Spleen (tissue), 11 donors: ENCODE measurements around the gene SRGAP1. TPM values are rescaled to one million over a fixed set of nuclear protein-coding genes. Genes with fewer than 3 reads are reported as not detected.

Source experiments
- DNase-seq: peaks from one replicate; pipeline ENCODE4 v3.0.0-alpha.2; 2020
- H3K27ac ChIP-seq, 8 donors: fragments of 200-600 bp; sonication (generic) in 7 of 8; 1 replicate in 4 of 8; 2 replicates in 4 of 8; pipeline versions ENCODE4 v1.5.0 to v1.8.0; 2016 to 2021; ENCODE audit warnings: inconsistent platforms in 4 of 8, mild to moderate bottlenecking in 4 of 8, moderate library complexity in 1 of 8
- H3K27me3 ChIP-seq, 7 donors: fragments of 200-600 bp; sonication (generic) in 6 of 7; replicated peaks in 1 of 7; 1 replicate in 4 of 7; 2 replicates in 3 of 7; pipeline versions ENCODE4 v1.5.0 to v1.8.0; 2016 to 2021; ENCODE audit warnings: inconsistent platforms in 3 of 7, mild to moderate bottlenecking in 1 of 7
- H3K36me3 ChIP-seq, 6 donors: fragments of 200-600 bp; sonication (generic) in 5 of 6; 1 replicate in 4 of 6; 2 replicates in 2 of 6; pipeline versions ENCODE4 v1.5.0 to v1.8.0; 2016 to 2021; ENCODE audit warnings: inconsistent platforms in 2 of 6
- H3K4me1 ChIP-seq, 6 donors: fragments of 200-600 bp; sonication (generic) in 5 of 6; 1 replicate in 3 of 6; 2 replicates in 3 of 6; pipeline versions ENCODE4 v1.5.0 to v1.8.0; 2016 to 2021; ENCODE audit warnings: inconsistent platforms in 3 of 6
- H3K4me3 ChIP-seq, 8 donors: fragments of 200-600 bp; sonication (generic) in 7 of 8; 1 replicate in 4 of 8; 2 replicates in 4 of 8; pipeline versions ENCODE4 v1.5.0 to v1.8.0; 2016 to 2021; ENCODE audit warnings: inconsistent platforms in 4 of 8, mild to moderate bottlenecking in 4 of 8, moderate library complexity in 2 of 8
- H3K9me3 ChIP-seq, 8 donors: fragments of 200-600 bp; sonication (generic) in 7 of 8; 1 replicate in 4 of 8; 2 replicates in 4 of 8; pipeline versions ENCODE4 v1.5.0 to v1.8.0; 2016 to 2021; ENCODE audit warnings: inconsistent platforms in 4 of 8
- POLR2A ChIP-seq, 3 donors: fragments of 450-650 bp; IDR thresholded peaks; one replicate each; pipeline ENCODE4 v1.5.1; 2017; ENCODE audit warnings: antibody characterized with exemption in 3 of 3, mild to moderate bottlenecking in 1 of 3
- POLR2AphosphoS5 ChIP-seq, 3 donors: sonication (generic); formaldehyde crosslinking; IDR thresholded peaks; one replicate each; pipeline ENCODE4 v1.5.1; 2017; ENCODE audit warnings: antibody characterized with exemption in 3 of 3
- WGBS, 5 donors: extraction: QIAGEN DNeasy Blood & Tissue Kit in 3 of 5; methylation state at CpG; one replicate each; pipeline versions ENCODE4 v1.1.5 to v1.1.7; 2013 to 2018; 5-methylcytosine and 5-hydroxymethylcytosine counted together
- intact Hi-C: fragments of 100-400 bp; cut with DNase I; formaldehyde crosslinking; loops from one replicate; pipeline ENCODE4 v1.15.0; 2023; ENCODE audit warnings: low total_unique reads
- polyA plus RNA-seq, 3 donors: library from polyadenylated mRNA; stranded (reverse); fragments of 200-250 nt; gene quantifications; one replicate each; pipeline ENCODE4 v1.2.1, GENCODE V29; 2013
- total RNA-seq, 7 donors: library from RNA; depleted of rRNA in 3 of 7; stranded (reverse); fragments of >200 nt in 3 of 7; fragmentation: NEBNext Ultra II Directional in 4 of 7; extraction: Animal tissue kit (Norgen Biotek cat#: 25700) in 4 of 7; gene quantifications; one replicate each; pipeline versions ENCODE4 v1.1.0 to v1.2.1, GENCODE V29; 2016 to 2021
- TF ChIP-seq, protein P1 (sequence below), 11 experiments: fragments of 200-600 bp in 7 of 11; fragments of 450-650 bp in 4 of 11; sonication (generic) in 4 of 11; IDR thresholded peaks in 8 of 11; conservative IDR thresholded peaks in 3 of 11; 1 replicate in 7 of 11; 2 replicates in 4 of 11; pipeline versions ENCODE4 v1.4.0 to v1.8.0; 2016 to 2021; ENCODE audit warnings: antibody characterized with exemption in 11 of 11, inconsistent platforms in 4 of 11, mild to moderate bottlenecking in 1 of 11
- donor health status: healthy with polysubstance abuse.
- donor health status: DM: no; HTN: no; CAD: no; lungs with moderate emphysema.
- donor health status: DM: no; HTN: no; CAD: no.
- donor health status: Bipolar disorder and iron deficiency.
- donor health status: healthy.
- donor health status: DM: no; HTN: no; CAD: no.
- donor health status: DM: yes; HTN: yes; CAD: no.

SRGAP1 gene
- total and polyA plus RNA-seq, 10 donors, result 0.37 to 20.1 (median 13.4) TPM

DNA sequence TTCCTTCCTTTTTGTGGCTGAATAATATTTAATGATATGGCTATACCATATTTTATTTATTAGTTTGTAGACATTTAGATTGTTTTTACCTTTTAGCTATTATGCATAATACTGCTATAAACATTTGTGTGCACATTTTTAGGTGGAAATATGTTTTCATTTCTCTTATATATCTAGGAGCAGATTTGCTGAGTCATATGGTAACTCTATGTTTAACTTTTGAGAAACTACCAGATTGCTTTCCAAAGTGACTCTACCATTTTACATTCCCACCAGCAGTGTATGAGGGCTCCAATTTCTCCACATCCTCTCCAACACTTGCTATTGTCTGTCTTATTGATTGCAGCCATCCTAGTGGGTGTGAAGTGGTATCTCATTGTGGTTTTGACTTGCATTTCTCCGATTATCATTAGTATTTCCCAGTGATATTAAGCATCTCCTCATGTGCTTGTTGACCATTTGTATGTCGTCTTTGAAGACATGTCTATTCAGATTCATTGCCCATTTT lies 217.4 kb downstream of the SRGAP1 start:
- DNase-seq, result no peak
- WGBS, 5 donors, result 86 to 96% (median 91%) methylated on average over 2 of the region's 2 CpGs
- Histone ChIP-seq H3K27ac (no peak overlapping the region), H3K4me1 (no peaks in the 10 kb centered on the region), H3K36me3 (peaks cover 0 to 16% (median 0%) of the 10 kb centered on the region in 6 donors), H3K27me3 (no peaks in the 10 kb centered on the region), H3K9me3 (no peaks in the 10 kb centered on the region), H3K4me3 (no peak overlapping the region)
- TF ChIP-seq, protein P1, sequence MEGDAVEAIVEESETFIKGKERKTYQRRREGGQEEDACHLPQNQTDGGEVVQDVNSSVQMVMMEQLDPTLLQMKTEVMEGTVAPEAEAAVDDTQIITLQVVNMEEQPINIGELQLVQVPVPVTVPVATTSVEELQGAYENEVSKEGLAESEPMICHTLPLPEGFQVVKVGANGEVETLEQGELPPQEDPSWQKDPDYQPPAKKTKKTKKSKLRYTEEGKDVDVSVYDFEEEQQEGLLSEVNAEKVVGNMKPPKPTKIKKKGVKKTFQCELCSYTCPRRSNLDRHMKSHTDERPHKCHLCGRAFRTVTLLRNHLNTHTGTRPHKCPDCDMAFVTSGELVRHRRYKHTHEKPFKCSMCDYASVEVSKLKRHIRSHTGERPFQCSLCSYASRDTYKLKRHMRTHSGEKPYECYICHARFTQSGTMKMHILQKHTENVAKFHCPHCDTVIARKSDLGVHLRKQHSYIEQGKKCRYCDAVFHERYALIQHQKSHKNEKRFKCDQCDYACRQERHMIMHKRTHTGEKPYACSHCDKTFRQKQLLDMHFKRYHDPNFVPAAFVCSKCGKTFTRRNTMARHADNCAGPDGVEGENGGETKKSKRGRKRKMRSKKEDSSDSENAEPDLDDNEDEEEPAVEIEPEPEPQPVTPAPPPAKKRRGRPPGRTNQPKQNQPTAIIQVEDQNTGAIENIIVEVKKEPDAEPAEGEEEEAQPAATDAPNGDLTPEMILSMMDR (IDR thresholded peaks at IDR 0.05 in 8 of 11, conservative IDR thresholded peaks at IDR 0.05 in 3 of 11), result no peak
- TF ChIP-seq POLR2A (IDR thresholded peaks at IDR 0.05) (no peak), POLR2AphosphoS5 (IDR thresholded peaks at IDR 0.05) (no peak)
- intact Hi-C loops, result no loop called here

DNA sequence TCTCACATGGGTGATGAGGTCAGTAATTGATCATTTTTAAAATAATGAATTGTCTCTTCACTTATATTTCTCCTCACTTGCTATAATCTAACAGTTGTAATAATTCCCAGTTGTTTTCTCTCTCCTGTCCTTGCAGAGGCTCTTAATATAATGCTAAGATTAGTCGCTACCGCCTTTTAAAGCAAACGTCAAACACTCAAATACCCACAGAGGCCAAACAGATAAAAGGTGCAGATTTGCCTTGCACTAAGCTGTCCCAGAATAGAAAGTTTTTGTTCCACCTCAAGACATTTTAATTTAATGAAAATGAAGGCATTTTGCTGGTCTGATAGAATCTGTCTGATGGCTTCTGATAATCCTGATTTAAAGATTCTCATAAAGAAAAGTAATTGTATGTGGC lies 218.6 kb downstream of the SRGAP1 start:
- Histone ChIP-seq H3K9me3 (no peaks in the 10 kb centered on the region), H3K36me3 (peaks cover 0 to 16% (median 0%) of the 10 kb centered on the region in 6 donors), H3K4me1 (no peaks in the 10 kb centered on the region), H3K27ac (no peak overlapping the region), H3K27me3 (no peaks in the 10 kb centered on the region), H3K4me3 (no peak overlapping the region)
- TF ChIP-seq POLR2AphosphoS5 (IDR thresholded peaks at IDR 0.05), result no peak
- TF ChIP-seq, protein P1 (IDR thresholded peaks at IDR 0.05 in 8 of 11, conservative IDR thresholded peaks at IDR 0.05 in 3 of 11), result no peak
- no peak for TF ChIP-seq POLR2A (IDR thresholded peaks at IDR 0.05)
- DNase-seq, result no peak
- intact Hi-C loops, result no loop called here
- 94 to 97% (median 95%) methylated on average over 3 of the region's 3 CpGs for WGBS, 5 donors

DNA sequence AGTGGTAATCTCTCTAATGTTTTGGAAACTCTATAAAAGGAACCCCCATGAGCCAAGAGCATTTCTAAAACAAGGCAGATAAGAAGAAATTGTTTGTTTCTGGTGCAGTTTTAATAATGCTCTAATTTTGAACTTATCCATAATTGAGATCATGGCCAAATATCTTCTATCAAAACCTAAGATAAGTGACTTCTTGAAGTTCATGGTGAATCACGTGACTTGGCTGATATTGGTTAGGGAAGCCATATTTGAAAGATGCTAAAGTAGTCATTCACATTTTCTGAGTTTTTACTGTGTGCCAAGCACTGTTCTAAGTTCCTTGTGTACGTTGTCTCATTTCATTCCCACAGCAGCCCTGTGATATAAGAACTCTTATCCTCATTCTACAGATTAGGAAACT lies 219.7 kb downstream of the SRGAP1 start:
- no peaks in the 10 kb centered on the region for H3K27me3 ChIP-seq
- intact Hi-C loops, result no loop called here
- H3K9me3 ChIP-seq, result no peaks in the 10 kb centered on the region
- H3K36me3 ChIP-seq, result peaks cover 0 to 16% (median 0%) of the 10 kb centered on the region in 6 donors
- H3K4me1 ChIP-seq, result no peaks in the 10 kb centered on the region
- H3K4me3 ChIP-seq, result no peak overlapping the region
- no peak overlapping the region for H3K27ac ChIP-seq
- 83 to 93% (median 87%) methylated on average over 2 of the region's 2 CpGs for WGBS, 5 donors
- TF ChIP-seq POLR2A (IDR thresholded peaks at IDR 0.05) (no peak), POLR2AphosphoS5 (IDR thresholded peaks at IDR 0.05) (no peak)
- TF ChIP-seq, protein P1 (IDR thresholded peaks at IDR 0.05 in 8 of 11, conservative IDR thresholded peaks at IDR 0.05 in 3 of 11), result no peak
- DNase-seq, result no peak

DNA sequence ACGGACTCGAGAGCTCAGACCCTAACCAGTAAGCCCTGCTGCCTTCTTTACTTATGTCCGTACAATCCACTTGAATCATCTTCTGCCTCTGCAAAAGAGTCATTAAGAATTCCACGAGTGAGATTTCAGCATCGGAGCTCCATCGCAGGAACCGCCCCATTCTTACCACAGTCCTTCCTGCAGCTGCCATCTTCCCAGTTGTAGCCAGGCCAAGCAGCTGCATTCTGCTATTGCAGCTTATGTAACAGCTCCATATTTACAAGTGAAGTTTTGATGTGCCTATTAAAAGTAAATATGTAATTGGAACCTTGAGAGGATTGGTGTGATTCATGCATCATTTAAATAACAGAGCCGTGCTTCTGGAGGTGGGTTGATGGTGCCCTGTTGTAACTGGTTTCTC lies 220.2 kb downstream of the SRGAP1 start:
- H3K36me3 ChIP-seq, result peaks cover 0 to 16% (median 0%) of the 10 kb centered on the region in 6 donors
- intact Hi-C loops, result no loop called here
- no peaks in the 10 kb centered on the region for H3K9me3 ChIP-seq
- no peak overlapping the region for H3K27ac ChIP-seq
- no peaks in the 10 kb centered on the region for H3K4me1 ChIP-seq
- no peak for DNase-seq
- WGBS, 5 donors, result 91 to 97% (median 94%) methylated on average over 8 of the region's 8 CpGs
- H3K27me3 ChIP-seq, result no peaks in the 10 kb centered on the region
- TF ChIP-seq POLR2AphosphoS5 (IDR thresholded peaks at IDR 0.05) (no peak), POLR2A (IDR thresholded peaks at IDR 0.05) (no peak)
- TF ChIP-seq, protein P1 (IDR thresholded peaks at IDR 0.05 in 8 of 11, conservative IDR thresholded peaks at IDR 0.05 in 3 of 11), result no peak
- H3K4me3 ChIP-seq, result no peak overlapping the region
